ENCODE results near the gene SCAPER.
A peak's percentile ranks its signal among the peaks of the same experiment; 100 is the strongest.

The SCAPER gene

DNA sequence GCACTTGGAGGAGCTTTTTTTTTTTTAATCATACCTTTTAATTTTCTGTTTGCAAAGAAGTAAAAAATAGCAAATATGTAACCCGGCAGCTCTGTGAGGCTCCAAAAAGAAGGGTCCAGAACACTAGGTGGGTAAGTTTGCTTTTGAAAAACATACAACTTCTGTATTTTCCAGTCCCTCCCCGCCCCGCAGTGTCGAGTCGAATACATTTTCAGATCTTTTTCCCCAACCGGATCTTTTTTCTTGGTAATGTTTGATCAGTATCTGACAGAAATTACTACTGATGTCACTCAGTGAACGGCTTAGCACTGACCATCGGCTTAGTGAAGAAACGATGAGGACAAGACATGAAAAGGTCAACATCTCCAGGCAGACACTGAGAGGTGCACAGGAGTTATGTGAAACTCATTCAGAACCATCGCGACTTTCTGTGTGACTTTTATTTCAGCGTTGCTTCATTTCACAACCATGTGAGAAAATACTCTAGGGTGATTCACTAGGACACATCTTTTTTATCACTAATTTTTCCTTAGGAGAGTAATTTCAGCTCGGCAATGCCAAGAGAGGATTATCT is 557.6 kb downstream of the SCAPER start:
- no peaks in the 10 kb centered on the region for H3K4me1 ChIP-seq (ENCODE audit: insufficient read depth, low read length)
- peaks cover 90% of the 10 kb centered on the region for H3K27me3 ChIP-seq (ENCODE audit: insufficient read depth, low read length)
- no peak overlapping the region for H3K27ac ChIP-seq (ENCODE audit: low read length)
- peak overlapping the region; percentile 69; the same call in 1 of the 2 replicates for H3K4me3 ChIP-seq (ENCODE audit: low read length)
- no peaks in the 10 kb centered on the region; the same call in 1 of the 2 replicates for H3K9me3 ChIP-seq (ENCODE audit: insufficient read depth, low read depth, low read length)
- H3K9ac ChIP-seq (ENCODE audit: low read depth, low read length), result no peak overlapping the region
- H3K36me3 ChIP-seq (ENCODE audit: insufficient read depth, low read depth, low read length), result no peaks in the 10 kb centered on the region

DNA sequence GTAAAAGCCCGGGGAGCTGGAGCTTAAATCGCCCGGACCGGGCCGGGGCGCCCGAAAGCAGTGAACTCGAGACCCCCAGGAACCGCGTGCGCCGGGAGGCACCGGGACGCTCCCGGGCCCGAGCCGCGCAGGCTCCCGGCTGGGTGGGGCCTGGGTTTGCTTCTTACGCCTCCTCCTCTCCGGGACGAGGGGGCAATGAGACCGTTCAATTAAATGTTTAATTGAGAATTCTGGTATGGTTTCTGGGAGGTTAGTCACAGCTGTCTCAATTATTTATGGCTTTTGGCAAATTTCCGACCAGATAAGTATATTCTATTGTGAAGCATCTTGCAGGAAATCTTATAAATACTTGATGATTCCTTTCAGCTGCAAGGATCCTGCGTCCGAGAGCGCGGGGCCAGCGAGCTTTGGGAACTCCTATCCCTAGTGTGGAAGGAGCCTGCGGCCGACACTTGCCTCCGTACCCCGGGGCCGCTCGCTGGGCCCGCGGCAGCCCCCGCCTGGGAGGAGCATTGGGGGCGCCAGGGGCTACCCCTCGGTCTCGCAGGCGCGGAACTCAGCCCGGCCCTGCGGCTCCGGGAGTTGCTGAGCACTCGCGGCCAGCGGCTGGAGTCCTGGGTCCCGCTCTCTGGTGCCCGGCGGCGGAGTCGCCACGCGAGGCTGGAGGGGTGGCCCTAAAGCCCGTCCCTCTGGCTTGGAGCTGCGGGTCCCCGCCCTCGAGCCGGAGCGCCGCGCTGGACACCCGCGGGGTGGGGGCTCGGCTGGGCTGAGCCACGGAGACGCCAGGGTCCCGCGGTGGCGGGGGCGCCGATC is 558.3 kb downstream of the SCAPER start:
- Histone ChIP-seq H3K36me3 (ENCODE audit: insufficient read depth, low read depth, low read length) (no peaks in the 10 kb centered on the region), H3K27me3 (ENCODE audit: insufficient read depth, low read length) (peaks cover 97% of the 10 kb centered on the region), H3K4me1 (ENCODE audit: insufficient read depth, low read length) (no peaks in the 10 kb centered on the region), H3K27ac (ENCODE audit: low read length) (no peak overlapping the region), H3K9ac (ENCODE audit: low read depth, low read length) (no peak overlapping the region), H3K9me3 (ENCODE audit: insufficient read depth, low read depth, low read length) (no peaks in the 10 kb centered on the region; the same call in none of the 2 replicates), H3K4me3 (ENCODE audit: low read length) (peak overlapping the region; percentile 69)

DNA sequence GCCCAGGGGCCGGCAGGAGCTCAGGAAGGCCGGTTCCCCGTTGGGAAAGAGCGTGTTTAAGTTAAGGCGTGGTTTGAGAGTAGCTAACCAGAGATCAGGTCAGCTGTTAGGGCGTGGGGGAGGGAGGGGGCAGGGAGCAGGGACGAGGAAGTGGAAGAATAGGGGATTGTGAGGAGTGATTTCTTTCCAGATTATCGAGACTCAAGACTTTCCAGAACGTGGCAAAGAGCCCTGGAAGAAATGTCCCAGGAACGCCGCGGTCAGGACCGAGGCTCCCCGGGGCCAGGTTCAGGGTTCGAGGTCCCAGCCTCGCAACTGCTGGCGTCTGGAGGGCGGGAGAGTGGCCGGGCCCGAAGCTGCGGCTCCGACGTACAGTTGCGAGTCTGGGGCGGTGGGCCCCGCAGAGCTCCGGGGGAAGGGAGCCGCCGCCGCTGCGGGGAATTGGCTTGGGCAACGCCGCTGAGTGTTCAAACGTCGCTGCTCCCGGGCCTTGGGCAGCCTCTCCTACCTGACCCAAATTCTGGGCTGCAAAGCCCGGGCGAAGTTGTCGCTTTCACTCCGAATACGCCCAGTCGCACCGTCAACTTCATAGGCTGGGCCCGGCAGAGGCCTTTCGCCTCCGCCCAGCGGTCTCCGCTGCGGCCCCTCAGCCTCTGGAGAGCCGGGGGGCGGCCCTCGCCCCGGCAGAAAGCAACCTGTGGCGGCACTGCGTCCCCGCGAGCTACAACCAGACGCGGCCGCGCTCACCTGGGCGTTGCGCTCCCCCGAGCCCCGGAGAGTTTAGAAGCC is 559.1 kb downstream of the SCAPER start:
- Histone ChIP-seq H3K4me3 (ENCODE audit: low read length) (peak overlapping the region; percentile 69), H3K9me3 (ENCODE audit: insufficient read depth, low read depth, low read length) (no peaks in the 10 kb centered on the region; the same call in none of the 2 replicates), H3K4me1 (ENCODE audit: insufficient read depth, low read length) (no peaks in the 10 kb centered on the region), H3K9ac (ENCODE audit: low read depth, low read length) (no peak overlapping the region; the same call in 1 of the 2 replicates), H3K27me3 (ENCODE audit: insufficient read depth, low read length) (peaks cover 99% of the 10 kb centered on the region), H3K36me3 (ENCODE audit: insufficient read depth, low read depth, low read length) (no peaks in the 10 kb centered on the region), H3K27ac (ENCODE audit: low read length) (no peak overlapping the region)

DNA sequence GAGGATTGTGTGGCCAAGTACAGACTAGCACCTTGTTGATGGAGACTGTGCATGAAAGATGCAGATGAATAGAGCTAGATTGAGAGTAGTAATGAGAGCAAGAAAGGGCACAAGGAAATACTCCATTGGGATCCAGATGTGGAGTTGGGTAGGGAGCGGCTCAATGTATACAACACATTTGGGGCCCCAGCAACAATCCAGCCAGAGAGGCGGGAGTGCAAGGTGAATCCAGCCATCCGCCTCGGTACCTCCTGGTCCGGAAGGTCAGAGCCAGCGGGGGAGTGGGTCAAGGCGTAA is 559.6 kb downstream of the SCAPER start:
- Histone ChIP-seq H3K4me3 (ENCODE audit: low read length) (peak overlapping the region; percentile 69), H3K27me3 (ENCODE audit: insufficient read depth, low read length) (peaks cover 100% of the 10 kb centered on the region), H3K4me1 (ENCODE audit: insufficient read depth, low read length) (peaks cover 3% of the 10 kb centered on the region; the same call in 1 of the 2 replicates), H3K27ac (ENCODE audit: low read length) (no peak overlapping the region), H3K36me3 (ENCODE audit: insufficient read depth, low read depth, low read length) (no peaks in the 10 kb centered on the region), H3K9ac (ENCODE audit: low read depth, low read length) (no peak overlapping the region), H3K9me3 (ENCODE audit: insufficient read depth, low read depth, low read length) (no peaks in the 10 kb centered on the region; the same call in none of the 2 replicates)

DNA sequence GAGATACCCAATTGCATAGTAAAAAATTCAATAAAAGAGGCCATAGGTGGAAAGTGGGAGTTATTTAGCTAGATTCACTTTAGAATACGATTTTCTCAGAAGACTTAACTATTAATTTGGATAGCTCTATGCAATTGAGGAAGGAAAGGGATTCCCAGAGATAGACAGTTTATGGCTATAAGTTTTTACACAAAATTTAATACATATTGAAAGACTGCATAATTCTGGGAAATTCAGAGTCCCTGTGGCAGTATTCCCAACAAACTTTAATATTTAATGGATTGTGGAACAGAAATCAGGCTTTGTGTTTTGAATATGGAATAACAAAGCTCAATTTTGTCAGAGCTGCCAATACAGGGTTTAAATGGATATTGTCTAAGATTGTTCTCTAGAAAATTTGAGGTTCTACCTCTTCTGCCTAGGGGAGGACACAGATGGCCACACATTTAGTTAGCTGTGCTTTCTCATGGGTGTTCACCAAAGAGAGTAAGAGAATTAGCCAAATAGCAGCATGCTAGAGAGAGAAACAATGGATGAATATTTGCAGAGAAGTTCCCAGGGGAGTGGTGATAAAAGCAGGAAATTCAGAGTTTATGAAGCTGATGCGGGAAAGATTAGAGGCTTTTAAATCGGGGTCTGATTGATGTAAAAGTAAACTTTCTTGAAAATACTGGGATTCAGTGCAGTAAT is 560.1 kb downstream of the SCAPER start:
- Histone ChIP-seq H3K27me3 (ENCODE audit: insufficient read depth, low read length) (peaks cover 100% of the 10 kb centered on the region), H3K27ac (ENCODE audit: low read length) (no peak overlapping the region), H3K9ac (ENCODE audit: low read depth, low read length) (no peak overlapping the region), H3K36me3 (ENCODE audit: insufficient read depth, low read depth, low read length) (no peaks in the 10 kb centered on the region), H3K4me3 (ENCODE audit: low read length) (peak overlapping the region; percentile 69), H3K9me3 (ENCODE audit: insufficient read depth, low read depth, low read length) (no peaks in the 10 kb centered on the region; the same call in none of the 2 replicates), H3K4me1 (ENCODE audit: insufficient read depth, low read length) (peaks cover 6% of the 10 kb centered on the region; the same call in 1 of the 2 replicates)

DNA sequence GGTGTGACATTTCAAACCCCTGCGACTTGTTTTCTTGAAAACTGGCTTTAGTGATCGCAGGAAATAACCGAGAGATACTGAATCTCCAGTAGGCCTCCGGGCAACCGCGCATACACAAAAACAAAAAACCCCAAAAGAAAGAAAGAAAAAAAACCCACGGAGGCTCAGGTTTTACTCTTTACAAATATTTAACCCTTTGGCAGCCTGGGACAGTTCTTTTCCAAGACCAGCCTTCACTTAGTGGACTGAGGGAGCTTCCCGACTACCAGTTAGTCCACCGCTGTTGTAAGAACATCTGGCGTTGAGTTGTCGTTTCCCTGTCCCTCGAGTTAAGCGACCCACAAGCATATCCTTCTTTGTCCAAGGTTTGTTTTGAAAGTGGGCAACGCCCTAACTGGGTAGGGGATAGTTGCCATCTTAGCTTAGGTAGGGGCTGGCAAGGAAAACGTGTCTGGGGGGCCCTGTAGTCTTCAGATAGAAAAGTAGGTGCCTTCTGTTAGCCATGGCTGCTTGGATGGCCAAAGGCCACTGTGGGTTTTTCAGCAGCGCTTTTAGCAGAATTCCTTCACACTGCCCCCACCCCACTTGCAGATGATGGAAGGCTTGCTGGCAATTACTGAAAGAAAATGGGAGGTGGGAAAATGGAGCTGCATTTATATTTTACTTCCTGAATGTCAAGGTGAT is 561.7 kb downstream of the SCAPER start:
- H3K9ac ChIP-seq (ENCODE audit: low read depth, low read length), result no peak overlapping the region
- H3K27ac ChIP-seq (ENCODE audit: low read length), result no peak overlapping the region
- peaks cover 100% of the 10 kb centered on the region for H3K27me3 ChIP-seq (ENCODE audit: insufficient read depth, low read length)
- peaks cover 6% of the 10 kb centered on the region; the same call in 1 of the 2 replicates for H3K4me1 ChIP-seq (ENCODE audit: insufficient read depth, low read length)
- H3K36me3 ChIP-seq (ENCODE audit: insufficient read depth, low read depth, low read length), result no peaks in the 10 kb centered on the region
- peaks cover 4% of the 10 kb centered on the region for H3K9me3 ChIP-seq (ENCODE audit: insufficient read depth, low read depth, low read length)
- H3K4me3 ChIP-seq (ENCODE audit: low read length), result no peak overlapping the region

DNA sequence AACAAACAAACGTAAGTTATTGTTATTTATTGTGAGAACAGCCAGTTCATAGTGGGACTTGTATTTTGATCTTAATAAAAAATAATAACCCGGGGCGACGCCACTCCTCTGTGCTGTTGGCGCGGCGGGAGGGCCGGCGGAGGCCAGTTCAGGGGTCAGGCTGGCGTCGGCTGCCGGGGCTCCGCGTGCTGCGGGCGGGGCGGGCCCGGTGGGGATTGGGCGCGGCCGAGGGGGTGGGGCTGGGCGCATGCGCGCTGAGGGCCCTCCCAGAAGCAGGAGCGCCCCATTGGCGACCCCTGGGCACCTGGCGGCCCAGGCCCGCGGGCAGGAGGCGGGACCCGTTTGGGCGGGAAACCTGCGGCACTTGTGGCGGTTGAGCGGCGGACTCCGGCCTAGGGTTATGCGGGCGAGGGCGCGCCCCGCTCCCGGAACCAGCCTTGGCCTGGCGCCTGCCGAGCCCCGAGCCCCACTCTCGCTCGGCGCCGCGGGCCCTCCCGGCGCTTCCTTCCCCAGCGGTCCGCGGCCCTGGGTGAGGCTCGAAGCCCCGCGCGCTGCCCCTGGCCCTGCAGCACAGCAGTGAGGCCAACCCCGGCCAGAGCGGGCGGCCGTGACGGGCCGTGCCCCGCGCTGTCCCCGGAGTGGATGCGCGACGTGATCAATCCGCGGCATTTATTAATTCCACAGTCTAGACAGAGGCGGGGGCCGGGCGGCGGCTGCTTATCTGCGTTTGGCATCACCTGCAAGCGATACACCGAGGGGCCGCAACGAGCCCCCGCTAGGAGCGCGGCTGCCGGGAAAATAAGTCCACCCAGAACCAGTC is 562.5 kb downstream of the SCAPER start:
- Histone ChIP-seq H3K9ac (ENCODE audit: low read depth, low read length) (no peak overlapping the region), H3K27me3 (ENCODE audit: insufficient read depth, low read length) (peaks cover 100% of the 10 kb centered on the region), H3K36me3 (ENCODE audit: insufficient read depth, low read depth, low read length) (no peaks in the 10 kb centered on the region), H3K27ac (ENCODE audit: low read length) (no peak overlapping the region), H3K4me3 (ENCODE audit: low read length) (no peak overlapping the region), H3K9me3 (ENCODE audit: insufficient read depth, low read depth, low read length) (peaks cover 4% of the 10 kb centered on the region), H3K4me1 (ENCODE audit: insufficient read depth, low read length) (peaks cover 6% of the 10 kb centered on the region; the same call in 1 of the 2 replicates)

DNA sequence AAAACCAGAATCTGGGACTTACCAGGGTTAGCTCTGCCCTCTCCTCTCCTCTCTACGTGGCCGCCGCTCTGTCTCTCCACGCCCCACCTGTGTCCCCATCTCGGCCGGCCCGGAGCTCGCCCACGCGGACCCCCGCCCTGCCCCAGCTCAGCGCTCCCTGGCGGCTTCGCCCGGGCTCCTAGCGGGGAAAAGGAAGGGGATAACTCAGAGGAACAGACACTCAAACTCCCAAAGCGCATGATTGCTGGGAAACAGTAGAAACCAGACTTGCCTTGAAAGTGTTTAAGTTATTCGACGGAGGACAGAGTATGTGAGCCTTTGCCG is 563.1 kb downstream of the SCAPER start:
- H3K27me3 ChIP-seq (ENCODE audit: insufficient read depth, low read length), result peaks cover 100% of the 10 kb centered on the region
- H3K27ac ChIP-seq (ENCODE audit: low read length), result no peak overlapping the region
- H3K4me3 ChIP-seq (ENCODE audit: low read length), result peak overlapping the region; percentile 58; the same call in 1 of the 2 replicates
- no peaks in the 10 kb centered on the region for H3K36me3 ChIP-seq (ENCODE audit: insufficient read depth, low read depth, low read length)
- no peak overlapping the region for H3K9ac ChIP-seq (ENCODE audit: low read depth, low read length)
- peaks cover 6% of the 10 kb centered on the region; the same call in 1 of the 2 replicates for H3K4me1 ChIP-seq (ENCODE audit: insufficient read depth, low read length)
- peaks cover 4% of the 10 kb centered on the region for H3K9me3 ChIP-seq (ENCODE audit: insufficient read depth, low read depth, low read length)

DNA sequence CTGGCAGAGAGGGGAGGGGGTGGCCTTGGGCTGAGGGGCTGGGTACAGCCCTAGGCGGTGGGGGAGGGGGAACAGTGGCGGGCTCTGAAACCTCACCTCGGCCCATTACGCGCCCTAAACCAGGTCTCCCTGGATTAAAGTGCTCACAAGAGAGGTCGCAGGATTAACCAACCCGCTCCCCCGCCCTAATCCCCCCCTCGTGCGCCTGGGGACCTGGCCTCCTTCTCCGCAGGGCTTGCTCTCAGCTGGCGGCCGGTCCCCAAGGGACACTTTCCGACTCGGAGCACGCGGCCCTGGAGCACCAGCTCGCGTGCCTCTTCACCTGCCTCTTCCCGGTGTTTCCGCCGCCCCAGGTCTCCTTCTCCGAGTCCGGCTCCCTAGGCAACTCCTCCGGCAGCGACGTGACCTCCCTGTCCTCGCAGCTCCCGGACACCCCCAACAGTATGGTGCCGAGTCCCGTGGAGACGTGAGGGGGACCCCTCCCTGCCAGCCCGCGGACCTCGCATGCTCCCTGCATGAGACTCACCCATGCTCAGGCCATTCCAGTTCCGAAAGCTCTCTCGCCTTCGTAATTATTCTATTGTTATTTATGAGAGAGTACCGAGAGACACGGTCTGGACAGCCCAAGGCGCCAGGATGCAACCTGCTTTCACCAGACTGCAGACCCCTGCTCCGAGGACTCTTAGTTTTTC is 563.6 kb downstream of the SCAPER start:
- Histone ChIP-seq H3K36me3 (ENCODE audit: insufficient read depth, low read depth, low read length) (no peaks in the 10 kb centered on the region), H3K9me3 (ENCODE audit: insufficient read depth, low read depth, low read length) (peaks cover 4% of the 10 kb centered on the region), H3K4me1 (ENCODE audit: insufficient read depth, low read length) (peaks cover 6% of the 10 kb centered on the region; the same call in 1 of the 2 replicates), H3K27me3 (ENCODE audit: insufficient read depth, low read length) (peaks cover 100% of the 10 kb centered on the region), H3K4me3 (ENCODE audit: low read length) (peak overlapping the region; percentile 58; the same call in 1 of the 2 replicates), H3K9ac (ENCODE audit: low read depth, low read length) (no peak overlapping the region), H3K27ac (ENCODE audit: low read length) (no peak overlapping the region)

DNA sequence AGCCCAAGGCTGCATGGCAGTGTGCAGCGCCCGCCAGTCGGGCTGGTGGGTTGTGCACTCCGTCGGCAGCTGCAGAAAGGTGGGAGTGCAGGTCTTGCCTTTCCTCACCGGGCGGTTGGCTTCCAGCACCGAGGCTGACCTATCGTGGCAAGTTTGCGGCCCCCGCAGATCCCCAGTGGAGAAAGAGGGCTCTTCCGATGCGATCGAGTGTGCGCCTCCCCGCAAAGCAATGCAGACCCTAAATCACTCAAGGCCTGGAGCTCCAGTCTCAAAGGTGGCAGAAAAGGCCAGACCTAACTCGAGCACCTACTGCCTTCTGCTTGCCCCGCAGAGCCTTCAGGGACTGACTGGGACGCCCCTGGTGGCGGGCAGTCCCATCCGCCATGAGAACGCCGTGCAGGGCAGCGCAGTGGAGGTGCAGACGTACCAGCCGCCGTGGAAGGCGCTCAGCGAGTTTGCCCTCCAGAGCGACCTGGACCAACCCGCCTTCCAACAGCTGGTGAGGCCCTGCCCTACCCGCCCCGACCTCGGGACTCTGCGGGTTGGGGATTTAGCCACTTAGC is 564.3 kb downstream of the SCAPER start:
- H3K27ac ChIP-seq (ENCODE audit: low read length), result no peak overlapping the region
- H3K36me3 ChIP-seq (ENCODE audit: insufficient read depth, low read depth, low read length), result no peaks in the 10 kb centered on the region
- H3K9me3 ChIP-seq (ENCODE audit: insufficient read depth, low read depth, low read length), result peaks cover 4% of the 10 kb centered on the region
- H3K4me3 ChIP-seq (ENCODE audit: low read length), result peak overlapping the region; percentile 58
- H3K27me3 ChIP-seq (ENCODE audit: insufficient read depth, low read length), result peaks cover 100% of the 10 kb centered on the region
- H3K4me1 ChIP-seq (ENCODE audit: insufficient read depth, low read length), result peaks cover 6% of the 10 kb centered on the region; the same call in 1 of the 2 replicates
- H3K9ac ChIP-seq (ENCODE audit: low read depth, low read length), result no peak overlapping the region; the same call in 1 of the 2 replicates
